B cell (primary cell): ENCODE results near the gene ODAD4. TPM values are rescaled to one million over a fixed set of nuclear protein-coding genes. Genes with fewer than 3 reads are reported as not detected.

Source experiments
- ATAC-seq: fragments of 200-7000 bp; cut with Tn5 transposase; one replicate; pipeline ENCODE4 v1.10.0; 2021; ENCODE audit warnings: low read depth, mild to moderate bottlenecking, moderate number of reproducible peaks, moderate library complexity
- CTCF ChIA-PET: fragments of 350-600 bp; sonication (Branson Sonifier 250); formaldehyde crosslinking; loops from one replicate; lab custom pipeline; 2021; ENCODE audit warnings: antibody characterized with exemption, inconsistent platforms; lab: Charles Lee
- POLR2A ChIA-PET: fragments of 350-600 bp; sonication (Branson Sonifier 250); formaldehyde crosslinking; loops from one replicate; lab custom pipeline; 2021; ENCODE audit warnings: antibody characterized with exemption; lab: Charles Lee
- DNase-seq: peaks from one replicate; pipeline ENCODE4 v3.0.0; 2013
- H2AFZ ChIP-seq: 2 replicates; pipeline ENCODE4 v1.6.1; 2012; ENCODE audit warnings: mild to moderate bottlenecking, low read depth, low read length; ENCODE audit not compliant: insufficient read depth, poor library complexity, severe bottlenecking
- H3K27ac ChIP-seq, 2 donors: 1 replicate in 1 of 2; 2 replicates in 1 of 2; pipeline ENCODE4 v1.5.1; 2012 to 2013; ENCODE audit warnings: low read length in 2 of 2, mild to moderate bottlenecking in 2 of 2, moderate library complexity in 1 of 2
- H3K27me3 ChIP-seq, 4 experiments: fragments of 200-600 bp in 1 of 4; sonication (generic) in 1 of 4; replicated peaks in 1 of 4; 1 replicate in 2 of 4; 2 replicates in 2 of 4; pipeline versions ENCODE4 v1.6.1 to v1.7.0; 2013 to 2016; ENCODE audit warnings: low read length in 3 of 4, mild to moderate bottlenecking in 2 of 4, mixed read lengths in 1 of 4, moderate library complexity in 1 of 4; ENCODE audit not compliant: insufficient read depth in 4 of 4, control insufficient read depth in 3 of 4; ENCODE audit errors: control extremely low read depth in 1 of 4
- H3K36me3 ChIP-seq, 2 experiments: replicated peaks in 1 of 2; 1 replicate in 1 of 2; 2 replicates in 1 of 2; pipeline versions ENCODE4 v1.6.1 to v1.7.1; 2013; ENCODE audit warnings: low read length in 1 of 2; ENCODE audit not compliant: insufficient read depth in 2 of 2, control insufficient read depth in 1 of 2; ENCODE audit errors: control extremely low read depth in 1 of 2, extremely low read depth in 1 of 2
- H3K4me1 ChIP-seq, 2 donors: fragments of 200-600 bp in 1 of 2; sonication (generic) in 1 of 2; 1 replicate in 1 of 2; 2 replicates in 1 of 2; pipeline versions ENCODE4 v1.5.1 to v1.6.1; 2013 to 2017; ENCODE audit warnings: low read length in 2 of 2; ENCODE audit not compliant: control insufficient read depth in 2 of 2, insufficient read depth in 2 of 2
- H3K4me2 ChIP-seq: replicated peaks from 2 replicates; pipeline ENCODE3; 2012; ENCODE audit warnings: mild to moderate bottlenecking, low read depth, low read length; ENCODE audit not compliant: poor library complexity, severe bottlenecking
- H3K4me3 ChIP-seq, 5 experiments: fragments of 200-600 bp in 1 of 5; sonication (generic) in 1 of 5; 1 replicate in 3 of 5; 2 replicates in 2 of 5; pipeline versions ENCODE4 v1.5.1 to v1.7.0; 2011 to 2016; ENCODE audit warnings: low read length in 4 of 5, mild to moderate bottlenecking in 4 of 5, low read depth in 2 of 5, control low read depth in 1 of 5, moderate library complexity in 1 of 5; ENCODE audit not compliant: insufficient read depth in 1 of 5; ENCODE audit errors: control extremely low read depth in 1 of 5, extremely low read depth in 1 of 5
- H3K79me2 ChIP-seq: fragments of 200-600 bp; sonication (generic); one replicate; pipeline ENCODE4 v1.6.0; 2016; ENCODE audit warnings: low read length; ENCODE audit not compliant: control insufficient read depth, insufficient read depth
- H3K9ac ChIP-seq: fragments of 200-600 bp; sonication (generic); 2 replicates; pipeline ENCODE4 v1.6.1; 2017; ENCODE audit warnings: mild to moderate bottlenecking, low read length, moderate library complexity
- H3K9me3 ChIP-seq, 3 donors: one replicate each; pipeline versions ENCODE4 v1.6.1 to v1.7.1; 2013; ENCODE audit warnings: low read length in 2 of 3; ENCODE audit not compliant: control insufficient read depth in 2 of 3, insufficient read depth in 1 of 3; ENCODE audit errors: control extremely low read depth in 1 of 3
- H4K20me1 ChIP-seq: 2 replicates; pipeline ENCODE4 v1.6.0; 2012; ENCODE audit warnings: mild to moderate bottlenecking, low read length; ENCODE audit not compliant: insufficient read depth, control insufficient read depth, poor library complexity, severe bottlenecking
- H3K27ac Mint-ChIP-seq: one replicate; pipeline ENCODE4 v1.8.0; 2021; ENCODE audit warnings: mixed read lengths
- H3K27me3 Mint-ChIP-seq: one replicate; pipeline ENCODE4 v1.8.0; 2021; ENCODE audit warnings: mixed read lengths
- H3K4me1 Mint-ChIP-seq: one replicate; pipeline ENCODE4 v1.8.0; 2021; ENCODE audit warnings: mixed read lengths
- H3K4me3 Mint-ChIP-seq: one replicate; pipeline ENCODE4 v1.8.0; 2021; ENCODE audit warnings: mixed read lengths
- H3K9me3 Mint-ChIP-seq: one replicate; pipeline ENCODE4 v1.8.0; 2022; ENCODE audit warnings: mixed read lengths; ENCODE audit not compliant: insufficient read depth
- CTCF ChIP-seq: fragments of 200-600 bp; IDR thresholded peaks from one replicate; pipeline ENCODE4 v1.8.0; 2022; ENCODE audit warnings: antibody characterized with exemption, mild to moderate bottlenecking
- EZH2 ChIP-seq: IDR thresholded peaks from 2 replicates; pipeline ENCODE4 v1.6.1; 2012; ENCODE audit warnings: borderline replicate concordance, low read depth, mild to moderate bottlenecking, moderate library complexity, low read length; ENCODE audit not compliant: insufficient read depth, poor library complexity, severe bottlenecking
- WGBS: methylation state at CpG from one replicate; pipeline ENCODE4 v1.1.5; 2013; ENCODE audit warnings: missing lambda C conversion rate; ENCODE audit not compliant: insufficient coverage; 5-methylcytosine and 5-hydroxymethylcytosine counted together
- intact Hi-C: fragments of 100-400 bp; cut with micrococcal nuclease; formaldehyde crosslinking; loops from one replicate; pipeline ENCODE4 v1.10.0; 2022
- polyA plus RNA-seq: library from polyadenylated mRNA; depleted of rRNA; stranded (reverse); fragments of >200 nt; gene quantifications from 2 replicates; pipeline ENCODE4 v1.2.3, GENCODE V29; 2012
- total RNA-seq, 2 donors: library from RNA; stranded (reverse); fragments of 120-200 nt in 1 of 2; gene quantifications; 1 replicate in 1 of 2; 2 replicates in 1 of 2; pipeline versions ENCODE4 v1.2.3 to v1.2.4, GENCODE V29; 2013 to 2022

ODAD4 gene
- total and polyA plus RNA-seq, 2 donors (not counting 1 experiment from before 2014, with no cell fraction given), result 0.27 TPM; not detected in 1

GRCh38 chr17:41948762-41949460 lies 18.5 kb downstream of the ODAD4 start:
- no peaks in the 10 kb centered on the region for H3K4me1 ChIP-seq
- ATAC-seq (no peak), DNase-seq (no peak)
- 84% methylated on average over 7 of the region's 11 CpGs for WGBS
- no peaks in the 10 kb centered on the region for H3K36me3 ChIP-seq
- no peaks in the 10 kb centered on the region for H3K9me3 ChIP-seq
- H3K4me3 ChIP-seq, result no peak overlapping the region
- H4K20me1 ChIP-seq, result no peaks in the 10 kb centered on the region
- no peaks in the 10 kb centered on the region for H3K27me3 ChIP-seq
- intact Hi-C loops, result no loop called here
- H3K79me2 ChIP-seq, result no peaks in the 10 kb centered on the region
- Mint-ChIP-seq H3K4me3 (no peak overlapping the region), H3K27me3 (no peaks in the 10 kb centered on the region), H3K27ac (no peak overlapping the region), H3K4me1 (no peaks in the 10 kb centered on the region), H3K9me3 (no peaks in the 10 kb centered on the region)
- H3K4me2 ChIP-seq, result no peak overlapping the region
- no peak overlapping the region for H2AFZ ChIP-seq
- CTCF ChIA-PET, result interaction anchor here (0.6 to 1.6 kb wide), 4 partner anchors 10 to 171 kb away, joined by 3 to 6 read pairs (median 4); no protein-coding TSS in a partner anchor
- POLR2A ChIA-PET, result no interaction called here
- TF ChIP-seq EZH2 (no peak), CTCF (no peak)
- no peak overlapping the region for H3K9ac ChIP-seq
- no peak overlapping the region for H3K27ac ChIP-seq

GRCh38 chr17:41956522-41956921 lies 26.1 kb downstream of the ODAD4 start:
- H3K4me3 Mint-ChIP-seq, result no peak overlapping the region
- Histone ChIP-seq H3K27ac (no peak overlapping the region), H3K9ac (no peak overlapping the region), H3K4me2 (no peak overlapping the region), H4K20me1 (no peaks in the 10 kb centered on the region), H3K79me2 (no peaks in the 10 kb centered on the region), H3K9me3 (no peaks in the 10 kb centered on the region), H3K4me1 (no peaks in the 10 kb centered on the region), H3K4me3 (no peak overlapping the region), H3K27me3 (no peaks in the 10 kb centered on the region), H2AFZ (no peak overlapping the region), H3K36me3 (no peaks in the 10 kb centered on the region)
- ChIA-PET CTCF (interaction anchor here (0.7 kb wide), 1 partner anchor 408 kb away, joined by 3 read pairs; no protein-coding TSS in a partner anchor), POLR2A (no interaction called here)
- 93% methylated on average over 2 of the region's 6 CpGs for WGBS
- ATAC-seq (no peak), DNase-seq (no peak)
- no peaks in the 10 kb centered on the region for H3K9me3 Mint-ChIP-seq
- no peaks in the 10 kb centered on the region for H3K4me1 Mint-ChIP-seq
- TF ChIP-seq CTCF (no peak), EZH2 (no peak)
- H3K27ac Mint-ChIP-seq, result no peak overlapping the region
- H3K27me3 Mint-ChIP-seq, result no peaks in the 10 kb centered on the region
- intact Hi-C loops, result no loop called here
